SK-N-SH (cell line): Measurements from ENCODE around the gene EMILIN2. TPM values are rescaled to one million over a fixed set of nuclear protein-coding genes. Genes with fewer than 3 reads are reported as not detected.

Source experiments
- CTCF ChIA-PET: fragments of 300-600, 350-600 bp; formaldehyde crosslinking; extraction: SDS; loops from one replicate; lab custom pipeline; 2021; lab: Yijun Ruan, JAX
- POLR2A ChIA-PET: fragments of 350-600 bp; sonication (Branson Sonifier 250); formaldehyde crosslinking; extraction: SDS; loops from one replicate; lab custom pipeline; 2020; ENCODE audit warnings: antibody characterized with exemption, inconsistent platforms; lab: Yijun Ruan, JAX
- DNase-seq: peaks from one replicate; pipeline ENCODE4 v3.0.0; 2012
- H2AFZ ChIP-seq: fragments of 200-600 bp; sonication (generic); 2 replicates; pipeline ENCODE4 v1.8.1; 2016; ENCODE audit warnings: antibody characterized with exemption, mild to moderate bottlenecking, low read depth
- H3F3A ChIP-seq: fragments of 200-600 bp; sonication (generic); replicated peaks from 2 replicates; pipeline ENCODE3; 2016; ENCODE audit warnings: antibody characterized with exemption, mild to moderate bottlenecking; ENCODE audit not compliant: insufficient read depth
- H3K27ac ChIP-seq, 2 experiments: fragments of 200-500 bp in 1 of 2; fragments of 200-600 bp in 1 of 2; sonication (Bioruptor generic) in 1 of 2; sonication (generic), shearing (Covaris generic) in 1 of 2; 2 replicates each; pipeline versions ENCODE4 v1.5.1 to v1.6.1; 2014 to 2016; ENCODE audit warnings: low read depth in 2 of 2, inconsistent platforms in 1 of 2, low read length in 1 of 2, mild to moderate bottlenecking in 1 of 2, mixed read lengths in 1 of 2
- H3K27me3 ChIP-seq: fragments of 200-600 bp; sonication (generic), shearing (Covaris generic); 2 replicates; pipeline ENCODE4 v1.6.1; 2016; ENCODE audit warnings: mixed run types; ENCODE audit not compliant: insufficient read depth
- H3K36me3 ChIP-seq, 2 experiments: fragments of 200-500 bp in 1 of 2; fragments of 200-600 bp in 1 of 2; sonication (Bioruptor generic) in 1 of 2; sonication (generic) in 1 of 2; replicated peaks in 1 of 2; 2 replicates each; pipeline versions ENCODE3 to v1.5.1; 2014 to 2016; ENCODE audit warnings: low read length in 1 of 2, mild to moderate bottlenecking in 1 of 2; ENCODE audit not compliant: insufficient read depth in 2 of 2, control insufficient read depth in 1 of 2
- H3K4me1 ChIP-seq, 2 experiments: fragments of 200-500 bp in 1 of 2; fragments of 200-600 bp in 1 of 2; sonication (Bioruptor generic) in 1 of 2; sonication (generic), shearing (Covaris generic) in 1 of 2; 2 replicates each; pipeline versions ENCODE4 v1.5.1 to v1.6.1; 2014 to 2016; ENCODE audit warnings: low read depth in 1 of 2, low read length in 1 of 2, mixed run types in 1 of 2; ENCODE audit not compliant: insufficient read depth in 2 of 2, control insufficient read depth in 1 of 2
- H3K4me2 ChIP-seq: fragments of 200-600 bp; sonication (generic), shearing (Covaris generic); 2 replicates; pipeline ENCODE4 v1.6.1; 2017; ENCODE audit warnings: mixed run types
- H3K4me3 ChIP-seq, 2 experiments: fragments of 200-500 bp in 1 of 2; fragments of 200-600 bp in 1 of 2; sonication (Bioruptor generic) in 1 of 2; sonication (generic), shearing (Covaris generic) in 1 of 2; 2 replicates each; pipeline versions ENCODE4 v1.5.1 to v1.8.1; 2014 to 2016; ENCODE audit warnings: low read depth in 2 of 2, inconsistent platforms in 1 of 2, low read length in 1 of 2, mild to moderate bottlenecking in 1 of 2, mixed read lengths in 1 of 2, moderate library complexity in 1 of 2
- H3K79me2 ChIP-seq: fragments of 200-600 bp; sonication (generic); 2 replicates; pipeline ENCODE4 v1.8.1; 2017; ENCODE audit warnings: mild to moderate bottlenecking; ENCODE audit not compliant: insufficient read depth
- H3K9ac ChIP-seq: fragments of 200-600 bp; sonication (generic); 2 replicates; pipeline ENCODE4 v1.6.1; 2017; ENCODE audit warnings: mixed run types
- H3K9me2 ChIP-seq: fragments of 200-600 bp; sonication (generic); 2 replicates; pipeline ENCODE4 v1.6.1; 2017; ENCODE audit warnings: mixed run types
- H3K9me3 ChIP-seq: fragments of 200-600 bp; sonication (generic); 2 replicates; pipeline ENCODE4 v1.6.1; 2017; ENCODE audit warnings: mixed run types, mild to moderate bottlenecking, moderate library complexity
- H4K20me1 ChIP-seq: fragments of 200-600 bp; sonication (generic); 2 replicates; pipeline ENCODE4 v1.6.1; 2017; ENCODE audit warnings: mild to moderate bottlenecking, mixed run types; ENCODE audit not compliant: insufficient read depth
- CHD2 ChIP-seq: fragments of 150-350 bp; IDR thresholded peaks from 2 replicates; pipeline ENCODE4 v1.6.1; 2018; ENCODE audit warnings: low read length; ENCODE audit not compliant: partially characterized antibody
- ELF1 ChIP-seq: IDR thresholded peaks from 2 replicates; pipeline ENCODE4 v1.4.0; 2012
- EZH2phosphoT487 ChIP-seq: fragments of 200-600 bp; sonication (generic); IDR thresholded peaks from 2 replicates; pipeline ENCODE4 v1.6.1; 2017; ENCODE audit warnings: low read depth, mixed run types, mild to moderate bottlenecking, antibody characterized with exemption, moderate library complexity, borderline replicate concordance
- FOSL2 ChIP-seq: IDR thresholded peaks from 2 replicates; pipeline ENCODE4 v1.4.0; 2012; ENCODE audit warnings: low read depth, mild to moderate bottlenecking, moderate library complexity, borderline replicate concordance
- FOXJ3 ChIP-seq: sonication (generic); formaldehyde crosslinking; IDR thresholded peaks from 2 replicates; pipeline ENCODE4 v1.5.1; 2020; ENCODE audit warnings: mild to moderate bottlenecking, missing genetic modification reagents
- FOXM1 ChIP-seq: IDR thresholded peaks from 2 replicates; pipeline ENCODE4 v1.4.0; 2012; ENCODE audit warnings: low read depth, mild to moderate bottlenecking
- IRF3 ChIP-seq: fragments of 150-350 bp; IDR thresholded peaks from 2 replicates; pipeline ENCODE4 v1.6.1; 2016; ENCODE audit warnings: mild to moderate bottlenecking, low read depth, low read length
- JUND ChIP-seq: IDR thresholded peaks from 2 replicates; pipeline ENCODE4 v1.4.0; 2012
- MEF2A ChIP-seq: IDR thresholded peaks from 2 replicates; pipeline ENCODE4 v1.4.0; 2012; ENCODE audit warnings: low read depth, borderline replicate concordance
- MXI1 ChIP-seq: IDR thresholded peaks from 2 replicates; pipeline ENCODE4 v1.6.1; 2012; ENCODE audit warnings: mild to moderate bottlenecking, low read depth, low read length, improper control_type of control experiment
- POLR2AphosphoS5 ChIP-seq: IDR thresholded peaks from 2 replicates; pipeline ENCODE4 v1.6.1; 2012; ENCODE audit warnings: low read depth, low read length
- RAD21 ChIP-seq: IDR thresholded peaks from 2 replicates; pipeline ENCODE4 v1.6.1; 2012; ENCODE audit warnings: mild to moderate bottlenecking, low read length
- RCOR1 ChIP-seq: fragments of 150-350 bp; IDR thresholded peaks from 2 replicates; pipeline ENCODE4 v1.6.1; 2017; ENCODE audit warnings: antibody characterized with exemption, low read length
- SIN3A ChIP-seq: IDR thresholded peaks from 2 replicates; pipeline ENCODE4 v1.6.1; 2012; ENCODE audit warnings: low read depth, mild to moderate bottlenecking, low read length, moderate library complexity, borderline replicate concordance
- SMC3 ChIP-seq: IDR thresholded peaks from 2 replicates; pipeline ENCODE4 v1.6.1; 2012; ENCODE audit warnings: low read depth, low read length, improper control_type of control experiment
- TAF1 ChIP-seq: IDR thresholded peaks from 2 replicates; pipeline ENCODE4 v1.6.1; 2012; ENCODE audit warnings: low read depth, mild to moderate bottlenecking, low read length, moderate library complexity, borderline replicate concordance
- TCF12 ChIP-seq: IDR thresholded peaks from 2 replicates; pipeline ENCODE4 v1.4.0; 2012
- USF2 ChIP-seq: fragments of 150-350 bp; IDR thresholded peaks from 2 replicates; pipeline ENCODE4 v1.6.1; 2017; ENCODE audit warnings: antibody characterized with exemption, low read length, low read depth, borderline replicate concordance
- YY1 ChIP-seq: IDR thresholded peaks from 2 replicates; pipeline ENCODE4 v1.4.0; 2012; ENCODE audit warnings: low read depth, mild to moderate bottlenecking
- WGBS: methylation state at CpG from one replicate; pipeline ENCODE4 v1.1.6; 2017; ENCODE audit warnings: low lambda C conversion rate; 5-methylcytosine and 5-hydroxymethylcytosine counted together
- polyA plus RNA-seq, 3 experiments: library from polyadenylated mRNA; depleted of rRNA; stranded (reverse); fragments of >200 nt; gene quantifications; 2 replicates each; pipeline ENCODE4 v1.2.3, GENCODE V29; 2012
- TF ChIP-seq, protein P1 (sequence below): IDR thresholded peaks from 2 replicates; pipeline ENCODE4 v1.4.0; 2012; ENCODE audit warnings: low read depth, borderline replicate concordance

EMILIN2 gene
- polyA plus RNA-seq, 1 of the 3 experiments (the other 2 are of a cell fraction), result 1.4 TPM

DNA sequence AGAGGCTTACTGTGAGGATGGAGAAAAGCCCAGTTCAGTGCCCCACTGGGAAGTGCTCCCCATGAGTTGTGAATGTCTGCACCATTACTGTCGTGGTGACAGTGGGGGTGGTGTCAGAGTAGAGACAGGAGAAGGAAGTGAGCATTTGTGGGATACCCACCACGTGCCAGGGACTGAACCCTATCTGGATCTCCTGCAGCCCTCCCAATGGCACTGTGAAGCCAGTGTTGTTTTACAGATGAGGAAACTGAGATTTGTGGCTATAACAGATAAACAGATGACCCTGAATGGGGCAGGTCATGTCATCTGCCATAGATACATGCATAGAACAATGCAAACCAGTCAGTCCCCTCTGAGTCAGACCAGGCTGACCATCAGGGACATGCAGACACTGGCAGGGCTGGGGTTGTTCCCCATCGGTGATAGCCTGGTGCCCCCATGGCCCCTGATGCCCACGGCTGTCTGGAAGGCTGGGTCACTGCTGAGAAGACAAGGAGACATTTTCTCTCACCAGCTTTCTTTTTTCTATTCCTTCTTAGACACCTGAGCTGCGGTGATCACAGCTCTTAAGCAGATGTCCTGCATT lies 60.8 kb downstream of the EMILIN2 start:
- H3K4me2 ChIP-seq, result no peak overlapping the region
- no peak overlapping the region for H3K9ac ChIP-seq
- TF ChIP-seq POLR2AphosphoS5 (no peak), FOSL2 (no peak), MXI1 (no peak), MEF2A (no peak), FOXM1 (no peak), RCOR1 (no peak), EZH2phosphoT487 (no peak), TAF1 (no peak), TCF12 (no peak), CHD2 (no peak), FOXJ3 (no peak), SIN3A (no peak), IRF3 (no peak), JUND (no peak), ELF1 (no peak)
- TF ChIP-seq, protein P1, sequence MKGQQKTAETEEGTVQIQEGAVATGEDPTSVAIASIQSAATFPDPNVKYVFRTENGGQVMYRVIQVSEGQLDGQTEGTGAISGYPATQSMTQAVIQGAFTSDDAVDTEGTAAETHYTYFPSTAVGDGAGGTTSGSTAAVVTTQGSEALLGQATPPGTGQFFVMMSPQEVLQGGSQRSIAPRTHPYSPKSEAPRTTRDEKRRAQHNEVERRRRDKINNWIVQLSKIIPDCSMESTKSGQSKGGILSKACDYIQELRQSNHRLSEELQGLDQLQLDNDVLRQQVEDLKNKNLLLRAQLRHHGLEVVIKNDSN, result no peak
- WGBS, result 94% methylated on average over 5 of the region's 5 CpGs
- no peak overlapping the region for H3K27ac ChIP-seq
- CTCF ChIA-PET, result interaction anchor here (0.7 to 1.6 kb wide), 5 partner anchors 9 to 244 kb away, joined by 3 to 5 read pairs (median 3); no protein-coding TSS in a partner anchor
- H3K36me3 ChIP-seq, result peaks cover 0 to 3% of the 10 kb centered on the region in 2 experiments
- H3K79me2 ChIP-seq, result no peaks in the 10 kb centered on the region
- H3K9me2 ChIP-seq, result no peaks in the 10 kb centered on the region
- no peaks in the 10 kb centered on the region for H3F3A ChIP-seq
- H3K9me3 ChIP-seq, result no peaks in the 10 kb centered on the region
- no peaks in the 10 kb centered on the region; the same call in 1 of the 2 replicates for H3K27me3 ChIP-seq
- POLR2A ChIA-PET, result no interaction called here
- H3K4me1 ChIP-seq, result peaks cover 0 to 7% of the 10 kb centered on the region in 2 experiments; a peak in 2 of 4 replicates
- DNase-seq, result peak; percentile 32
- no peaks in the 10 kb centered on the region for H4K20me1 ChIP-seq
- H2AFZ ChIP-seq, result no peak overlapping the region
- H3K4me3 ChIP-seq, result peak overlapping the region in 1 of 2 experiments; percentile 54; a peak in 1 of 4 replicates

DNA sequence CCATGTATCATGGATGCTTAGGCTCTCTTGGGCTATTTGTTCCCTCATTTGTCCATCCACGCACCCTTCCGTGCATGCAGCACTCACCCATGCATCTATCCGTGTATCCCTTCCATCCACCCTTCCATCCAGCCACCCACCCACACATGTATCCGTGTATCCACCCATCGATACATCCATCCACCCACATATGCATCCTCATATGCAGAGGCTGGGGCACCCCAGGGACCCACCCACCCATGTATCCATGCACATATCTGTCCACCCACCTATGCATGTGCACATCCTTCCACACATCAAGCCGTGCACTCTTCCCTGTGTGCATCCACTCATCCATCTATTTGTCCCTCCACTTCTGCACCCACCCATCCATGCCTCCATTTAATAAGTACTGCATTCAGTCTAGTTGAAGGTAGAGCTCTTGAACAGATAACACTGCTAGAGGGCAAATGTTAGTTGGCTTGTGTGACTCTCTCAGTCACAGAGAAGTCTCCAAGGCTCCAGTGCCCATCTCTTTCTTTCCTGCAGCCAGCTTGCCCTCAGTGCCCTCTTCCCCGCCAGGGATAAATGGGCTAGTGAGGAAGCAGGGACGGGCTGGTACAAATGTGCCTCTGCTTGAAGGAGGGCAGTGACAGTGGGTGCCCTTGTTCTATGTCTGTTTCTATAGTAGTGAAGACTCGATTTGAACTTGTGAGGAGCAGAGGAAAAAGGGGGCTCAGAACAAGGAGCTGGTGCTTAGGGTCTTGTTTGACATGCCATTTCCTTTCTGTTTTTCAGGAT lies 61.5 kb downstream of the EMILIN2 start:
- CTCF ChIA-PET, result interaction anchor here (1.5 to 1.6 kb wide), 2 partner anchors 15 to 243 kb away, joined by 3 to 5 read pairs; no protein-coding TSS in a partner anchor
- H3K9me3 ChIP-seq, result no peaks in the 10 kb centered on the region
- no peak overlapping the region for H3K9ac ChIP-seq
- no peak for DNase-seq
- H3K4me3 ChIP-seq, result no peak overlapping the region
- TF ChIP-seq MXI1, result no peak
- TF ChIP-seq RAD21, result no peak
- TF ChIP-seq SMC3, result no peak
- TF ChIP-seq YY1, result no peak
- no peak for TF ChIP-seq USF2
- 94% methylated on average over 9 of the region's 9 CpGs for WGBS
- H3K27ac ChIP-seq, result no peak overlapping the region
- POLR2A ChIA-PET, result no interaction called here
- H3K4me2 ChIP-seq, result no peak overlapping the region
- H3K4me1 ChIP-seq, result peaks cover 0 to 7% of the 10 kb centered on the region in 2 experiments; a peak in 2 of 4 replicates
- no peaks in the 10 kb centered on the region for H4K20me1 ChIP-seq
- H2AFZ ChIP-seq, result no peak overlapping the region
- no peaks in the 10 kb centered on the region; the same call in 1 of the 2 replicates for H3K27me3 ChIP-seq
- peaks cover 0 to 9% of the 10 kb centered on the region in 2 experiments for H3K36me3 ChIP-seq
- no peaks in the 10 kb centered on the region for H3F3A ChIP-seq
- H3K79me2 ChIP-seq, result no peaks in the 10 kb centered on the region
- no peaks in the 10 kb centered on the region for H3K9me2 ChIP-seq
